Measurements from ENCODE around the gene PRPSAP2. TPM values are rescaled to one million over a fixed set of nuclear protein-coding genes. Genes with fewer than 3 reads are reported as not detected.

Gene PRPSAP2
- total and polyA plus RNA-seq, 2 of the 4 experiments (the other 2 are of a cell fraction) = 22.9 to 28.1 TPM

- TF ChIP-seq POLR2A (IDR thresholded peaks at IDR 0.05; ENCODE audit: low read depth, low read length) = no peak
- TF ChIP-seq CHD1 (IDR thresholded peaks at IDR 0.05; ENCODE audit: low read depth, low read length) = no peak
- TF ChIP-seq CEBPB (IDR thresholded peaks at IDR 0.05; ENCODE audit: low read depth, low read length) = no peak
- TF ChIP-seq SMC3 (IDR thresholded peaks at IDR 0.05; ENCODE audit: low read depth, low read length) = no peak
- no peak for TF ChIP-seq MAZ (IDR thresholded peaks at IDR 0.05; ENCODE audit: borderline replicate concordance, low read depth, low read length)
- TF ChIP-seq USF2 (IDR thresholded peaks at IDR 0.05; ENCODE audit: low read depth, low read length) = no peak
- TF ChIP-seq RAD21 (IDR thresholded peaks at IDR 0.05; ENCODE audit: low read length) = no peak
- no peak for TF ChIP-seq FOS (IDR thresholded peaks at IDR 0.05; ENCODE audit: low read depth, low read length)
- no peak for TF ChIP-seq RFX5 (IDR thresholded peaks at IDR 0.05; ENCODE audit: low read depth, low read length)
- no peak for TF ChIP-seq MAFK (IDR thresholded peaks at IDR 0.05; ENCODE audit: low read depth, low read length)
- no peak for TF ChIP-seq RCOR1 (IDR thresholded peaks at IDR 0.05; ENCODE audit: insufficient replicate concordance, low read length)
- TF ChIP-seq MXI1 (IDR thresholded peaks at IDR 0.05; ENCODE audit: borderline replicate concordance, low read depth, low read length) = no peak
- no peak for TF ChIP-seq ELK1 (IDR thresholded peaks at IDR 0.05; ENCODE audit: borderline replicate concordance, low read depth, low read length)
- ATAC-seq (ENCODE audit: low read depth) (no peak), DNase-seq (no peak)
- Histone ChIP-seq H3K9me3 (ENCODE audit: control insufficient read depth, insufficient read depth, low read length) (no peaks in the 10 kb centered on the region), H3K27me3 (ENCODE audit: control insufficient read depth, insufficient read depth, low read length) (no peaks in the 10 kb centered on the region), H3K9ac (ENCODE audit: low read depth, low read length) (no peak overlapping the region), H3K23ac (ENCODE audit: low read depth, low read length) (no peak overlapping the region), H2BK15ac (ENCODE audit: low read depth, low read length) (no peak overlapping the region), H3K14ac (replicated peaks; ENCODE audit: low read depth, low read length) (no peak overlapping the region), H3K9me1 (ENCODE audit: insufficient read depth, low read length) (peaks cover 11% of the 10 kb centered on the region; the same call in 1 of the 2 replicates), H3K4me3 (ENCODE audit: insufficient read depth, low read depth, low read length) (no peak overlapping the region), H2AK5ac (ENCODE audit: low read depth, low read length) (no peak overlapping the region), H3K27ac (ENCODE audit: insufficient read depth, low read length) (no peak overlapping the region), H3K56ac (ENCODE audit: extremely low read depth, insufficient read depth, low read length) (no peak overlapping the region), H4K91ac (ENCODE audit: insufficient read depth, low read depth, low read length) (no peak overlapping the region), H3K79me1 (ENCODE audit: low read depth in 1 of 2, low read length in 2 of 2) (peaks cover 9 to 13% of the 10 kb centered on the region in 2 experiments), H4K8ac (ENCODE audit: low read depth in 2 of 2, low read length in 2 of 2) (no peak overlapping the region), H2BK5ac (ENCODE audit: low read depth, low read length, poor library complexity, severe bottlenecking) (no peak overlapping the region), H2AFZ (replicated peaks; ENCODE audit: low read length, poor library complexity) (no peak overlapping the region), H3K4me2 (ENCODE audit: low read depth, low read length) (no peak overlapping the region), H2AK9ac (replicated peaks; ENCODE audit: low read depth, low read length, poor library complexity) (no peak overlapping the region), H3K4ac (ENCODE audit: low read depth, low read length) (no peak overlapping the region), H4K20me1 (ENCODE audit: insufficient read depth, low read length) (no peaks in the 10 kb centered on the region), H2BK20ac (ENCODE audit: low read depth, low read length) (no peak overlapping the region), H3K36me3 (ENCODE audit: control insufficient read depth, insufficient read depth, low read length) (peaks cover 18% of the 10 kb centered on the region), H3K4me1 (ENCODE audit: control insufficient read depth, insufficient read depth, low read length) (no peaks in the 10 kb centered on the region), H2BK120ac (ENCODE audit: low read depth, low read length) (no peak overlapping the region), H3K18ac (ENCODE audit: low read depth, low read length) (no peak overlapping the region), H4K5ac (ENCODE audit: low read depth, low read length) (no peak overlapping the region)
- CTCF ChIA-PET = no interaction called here
- intact Hi-C loops (cut with micrococcal nuclease) = no loop called here
- no TSS peak for BruUV-seq (replicated peaks)
- POLR2A ChIA-PET (ENCODE audit: unreplicated experiment) = no interaction called here
- WGBS, 2 experiments (ENCODE audit: extremely low coverage in 2 of 2, insufficient read length in 1 of 2) = 100% methylated on average over 4 of the region's 9 CpGs; no CpG with 5 or more reads in 1 of the 2 experiments
- in situ Hi-C loops (cut with MboI; ENCODE audit: low sequenced_read_pairs) = no loop called here
- dilution Hi-C loops (cut with HindIII; ENCODE audit: low sequenced_read_pairs, unreplicated experiment) = no loop called here
Measured at GRCh38 chr17:18928628-18929125, 70.7 kb downstream of the PRPSAP2 start.
